Endodermal cell (in vitro differentiated cells): ENCODE results near the gene WDR7. TPM values are rescaled to one million over a fixed set of nuclear protein-coding genes. Genes with fewer than 3 reads are reported as not detected.

ENCODE experiments used
- DNase-seq: peaks from one replicate; pipeline ENCODE4 v3.0.0-alpha.2; 2017
- H3K27ac ChIP-seq: 2 replicates; pipeline ENCODE4 v1.5.1; 2013; ENCODE audit warnings: mild to moderate bottlenecking, low read depth, low read length, moderate library complexity
- H3K27me3 ChIP-seq: 2 replicates; pipeline ENCODE4 v1.6.1; 2013; ENCODE audit warnings: mild to moderate bottlenecking, low read length, moderate library complexity; ENCODE audit not compliant: insufficient read depth, control insufficient read depth, poor library complexity, severe bottlenecking
- H3K36me3 ChIP-seq: 2 replicates; pipeline ENCODE4 v1.7.0; 2013; ENCODE audit warnings: mild to moderate bottlenecking, low read length, moderate library complexity; ENCODE audit not compliant: control insufficient read depth, insufficient read depth
- H3K4me1 ChIP-seq: one replicate; pipeline ENCODE4 v1.7.0; 2013; ENCODE audit warnings: low read length; ENCODE audit not compliant: control insufficient read depth, insufficient read depth
- H3K4me3 ChIP-seq: 2 replicates; pipeline ENCODE4 v1.5.1; 2013; ENCODE audit warnings: mild to moderate bottlenecking, low read length, moderate library complexity
- H3K9ac ChIP-seq: 2 replicates; pipeline ENCODE4 v1.6.1; 2013; ENCODE audit warnings: mild to moderate bottlenecking, low read length, moderate library complexity; ENCODE audit not compliant: poor library complexity, severe bottlenecking; ENCODE audit errors: extremely low read depth
- H3K9me3 ChIP-seq: 2 replicates; pipeline ENCODE4 v1.6.1; 2013; ENCODE audit warnings: mild to moderate bottlenecking, low read length, moderate library complexity; ENCODE audit not compliant: control insufficient read depth
- H3K27ac Mint-ChIP-seq: 2 replicates; pipeline ENCODE4 v1.8.0; 2020; ENCODE audit warnings: mixed read lengths
- H3K27me3 Mint-ChIP-seq: 2 replicates; pipeline ENCODE4 v1.8.0; 2021; ENCODE audit warnings: mild to moderate bottlenecking, mixed read lengths; ENCODE audit not compliant: insufficient read depth
- H3K36me3 Mint-ChIP-seq: 2 replicates; pipeline ENCODE4 v1.8.0; 2020; ENCODE audit warnings: low read depth, mixed read lengths
- H3K4me1 Mint-ChIP-seq: 2 replicates; pipeline ENCODE4 v1.8.0; 2020; ENCODE audit warnings: mixed read lengths
- H3K4me3 Mint-ChIP-seq: 2 replicates; pipeline ENCODE4 v1.8.0; 2020; ENCODE audit warnings: mild to moderate bottlenecking, moderate library complexity, mixed read lengths
- H3K9me3 Mint-ChIP-seq: 2 replicates; pipeline ENCODE4 v1.8.0; 2020; ENCODE audit warnings: mild to moderate bottlenecking, mixed read lengths
- WGBS, 2 experiments: methylation state at CpG; one replicate each; pipeline versions ENCODE4 v1.1.5 to v1.1.7; 2013; ENCODE audit warnings: missing lambda C conversion rate in 2 of 2, mixed read lengths in 1 of 2; ENCODE audit not compliant: insufficient coverage in 1 of 2, insufficient read length in 1 of 2; 5-methylcytosine and 5-hydroxymethylcytosine counted together
- total RNA-seq, 2 donors: library from RNA; stranded (reverse); fragmentation: NEBNext Ultra II Directional in 1 of 2; extraction: Animal tissue kit (Norgen Biotek cat#: 25700) in 1 of 2; gene quantifications; 2 replicates in 1 of 2; 3 replicates in 1 of 2; pipeline ENCODE4 v1.2.1, GENCODE V29; 2021
- TF ChIP-seq, protein P1 (sequence below): fragments of 200-600 bp; sonication (generic); conservative IDR thresholded peaks from 2 replicates; pipeline ENCODE4 v1.5.0; 2021; ENCODE audit warnings: antibody characterized with exemption, mild to moderate bottlenecking

WDR7 gene
- total RNA-seq, 2 donors from 2014 or later, result 17.1 to 22.5 TPM

DNA sequence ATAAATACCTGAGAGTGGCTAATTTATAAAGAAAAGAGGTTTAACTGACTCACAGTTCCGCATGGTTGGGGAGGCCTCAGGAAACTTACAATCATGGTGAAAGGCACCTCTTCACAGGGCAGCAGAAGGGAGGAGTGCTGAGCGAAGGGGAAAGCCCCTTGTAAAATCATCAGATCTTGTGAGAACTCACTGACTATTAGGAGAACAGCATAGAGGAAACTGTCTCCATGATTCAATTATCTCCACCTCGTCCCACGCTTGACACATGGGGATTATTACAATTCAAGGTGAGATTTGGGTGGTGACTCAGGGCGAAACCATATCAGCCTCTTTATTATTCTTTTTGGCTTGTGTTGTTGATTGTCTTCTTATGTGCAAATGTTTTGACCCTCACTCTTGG lies 76.2 kb downstream of the WDR7 start:
- Histone ChIP-seq H3K9ac (no peak overlapping the region), H3K36me3 (no peaks in the 10 kb centered on the region), H3K27me3 (no peaks in the 10 kb centered on the region), H3K9me3 (peaks cover 18% of the 10 kb centered on the region), H3K4me1 (peaks cover 8% of the 10 kb centered on the region), H3K4me3 (peak overlapping the region; percentile 68), H3K27ac (no peak overlapping the region)
- H3K27me3 Mint-ChIP-seq, result no peaks in the 10 kb centered on the region
- TF ChIP-seq, protein P1, sequence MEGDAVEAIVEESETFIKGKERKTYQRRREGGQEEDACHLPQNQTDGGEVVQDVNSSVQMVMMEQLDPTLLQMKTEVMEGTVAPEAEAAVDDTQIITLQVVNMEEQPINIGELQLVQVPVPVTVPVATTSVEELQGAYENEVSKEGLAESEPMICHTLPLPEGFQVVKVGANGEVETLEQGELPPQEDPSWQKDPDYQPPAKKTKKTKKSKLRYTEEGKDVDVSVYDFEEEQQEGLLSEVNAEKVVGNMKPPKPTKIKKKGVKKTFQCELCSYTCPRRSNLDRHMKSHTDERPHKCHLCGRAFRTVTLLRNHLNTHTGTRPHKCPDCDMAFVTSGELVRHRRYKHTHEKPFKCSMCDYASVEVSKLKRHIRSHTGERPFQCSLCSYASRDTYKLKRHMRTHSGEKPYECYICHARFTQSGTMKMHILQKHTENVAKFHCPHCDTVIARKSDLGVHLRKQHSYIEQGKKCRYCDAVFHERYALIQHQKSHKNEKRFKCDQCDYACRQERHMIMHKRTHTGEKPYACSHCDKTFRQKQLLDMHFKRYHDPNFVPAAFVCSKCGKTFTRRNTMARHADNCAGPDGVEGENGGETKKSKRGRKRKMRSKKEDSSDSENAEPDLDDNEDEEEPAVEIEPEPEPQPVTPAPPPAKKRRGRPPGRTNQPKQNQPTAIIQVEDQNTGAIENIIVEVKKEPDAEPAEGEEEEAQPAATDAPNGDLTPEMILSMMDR, result no peak
- H3K9me3 Mint-ChIP-seq, result peaks cover 24% of the 10 kb centered on the region
- WGBS, 2 experiments, result 41 to 100% methylated on average over 2 to 5 of the region's 5 CpGs
- H3K4me1 Mint-ChIP-seq, result peaks cover 25% of the 10 kb centered on the region
- peak; percentile 48 for DNase-seq
- H3K4me3 Mint-ChIP-seq, result peak overlapping the region; percentile 24
- peaks cover 22% of the 10 kb centered on the region for H3K36me3 Mint-ChIP-seq
- peak overlapping the region; percentile 78 for H3K27ac Mint-ChIP-seq

DNA sequence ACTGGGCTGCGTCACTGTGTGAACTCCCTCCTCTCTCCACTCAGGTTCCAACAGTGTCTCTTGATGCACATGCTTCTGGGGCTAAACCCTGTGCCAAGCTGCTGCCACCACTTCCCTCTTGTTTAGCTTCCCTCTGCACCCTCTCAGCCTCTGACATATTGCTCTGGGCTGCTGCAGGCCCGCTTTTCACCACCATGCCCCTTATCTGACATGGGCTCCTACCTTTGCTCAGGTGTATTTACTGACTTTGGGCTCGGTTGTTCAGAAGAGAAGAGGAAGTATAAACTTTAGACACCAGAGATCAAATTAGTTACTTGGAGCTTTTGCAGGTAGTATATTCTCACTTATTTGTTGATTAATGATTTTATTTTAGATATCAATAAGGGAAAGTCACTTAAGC lies 77.6 kb downstream of the WDR7 start:
- H3K36me3 Mint-ChIP-seq, result peaks cover 15% of the 10 kb centered on the region
- no peak for DNase-seq
- H3K4me3 ChIP-seq, result no peak overlapping the region
- H3K9me3 Mint-ChIP-seq, result peaks cover 19% of the 10 kb centered on the region
- no peak overlapping the region for H3K27ac Mint-ChIP-seq
- WGBS, 2 experiments, result 93 to 99% methylated on average over 2 to 3 of the region's 3 CpGs
- H3K27me3 Mint-ChIP-seq, result no peaks in the 10 kb centered on the region
- TF ChIP-seq, protein P1, result peak; percentile 29
- peaks cover 25% of the 10 kb centered on the region for H3K4me1 Mint-ChIP-seq
- H3K9me3 ChIP-seq, result peaks cover 7% of the 10 kb centered on the region
- H3K36me3 ChIP-seq, result no peaks in the 10 kb centered on the region
- H3K4me1 ChIP-seq, result peaks cover 8% of the 10 kb centered on the region
- no peaks in the 10 kb centered on the region for H3K27me3 ChIP-seq
- H3K27ac ChIP-seq, result no peak overlapping the region
- H3K9ac ChIP-seq, result no peak overlapping the region
- no peak overlapping the region for H3K4me3 Mint-ChIP-seq

DNA sequence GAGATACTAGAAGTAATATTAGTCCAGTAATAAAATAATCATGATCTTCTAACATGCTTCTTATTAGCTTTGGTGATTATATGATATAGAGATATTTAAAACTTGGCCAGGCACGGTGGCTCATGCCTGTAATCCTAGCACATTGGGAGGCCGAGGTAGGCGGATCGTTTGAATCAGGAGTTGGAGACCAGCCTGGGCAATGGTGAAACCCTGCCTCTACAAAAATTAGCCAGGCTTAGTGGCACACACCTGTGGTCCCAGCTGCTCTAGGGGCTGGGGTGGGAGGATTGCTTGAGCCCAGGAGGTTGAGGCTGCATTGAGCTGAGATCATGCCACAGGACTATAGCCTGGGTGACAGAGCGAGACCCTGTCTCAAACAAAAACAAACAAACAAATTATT lies 87.0 kb downstream of the WDR7 start:
- H3K4me3 Mint-ChIP-seq, result no peak overlapping the region
- H3K4me3 ChIP-seq, result no peak overlapping the region
- H3K27me3 Mint-ChIP-seq, result no peaks in the 10 kb centered on the region
- DNase-seq, result no peak
- peaks cover 14% of the 10 kb centered on the region for H3K4me1 Mint-ChIP-seq
- no peak overlapping the region for H3K27ac ChIP-seq
- no peaks in the 10 kb centered on the region for H3K27me3 ChIP-seq
- WGBS, 2 experiments, result 88% methylated on average over 4 of the region's 5 CpGs; no CpG with 5 or more reads in 1 of the 2 experiments
- H3K27ac Mint-ChIP-seq, result no peak overlapping the region
- no peaks in the 10 kb centered on the region for H3K9me3 ChIP-seq
- TF ChIP-seq, protein P1, result no peak
- no peaks in the 10 kb centered on the region for H3K9me3 Mint-ChIP-seq
- H3K4me1 ChIP-seq, result peaks cover 4% of the 10 kb centered on the region
- H3K9ac ChIP-seq, result no peak overlapping the region
- no peaks in the 10 kb centered on the region for H3K36me3 ChIP-seq
- no peaks in the 10 kb centered on the region for H3K36me3 Mint-ChIP-seq
